Epithelial cell of esophagus (primary cell): ENCODE data around the gene MANBA.
A peak's percentile ranks its signal among the peaks of the same experiment; 100 is the strongest.

Source experiments
- DNase-seq: peaks from one replicate; pipeline ENCODE4 v3.0.0; 2010; ENCODE audit warnings: low read depth
- H3K4me3 ChIP-seq: 2 replicates; pipeline ENCODE4 v1.5.1; 2011; ENCODE audit warnings: mild to moderate bottlenecking, low read length, control low read depth
- TF ChIP-seq, protein P1 (sequence below): IDR thresholded peaks from 2 replicates; pipeline ENCODE4 v1.5.1; 2011; ENCODE audit warnings: low read depth, mild to moderate bottlenecking, low read length, control low read depth, inconsistent platforms; ENCODE audit not compliant: insufficient read depth; ENCODE audit errors: missing control alignments

Gene MANBA

DNA sequence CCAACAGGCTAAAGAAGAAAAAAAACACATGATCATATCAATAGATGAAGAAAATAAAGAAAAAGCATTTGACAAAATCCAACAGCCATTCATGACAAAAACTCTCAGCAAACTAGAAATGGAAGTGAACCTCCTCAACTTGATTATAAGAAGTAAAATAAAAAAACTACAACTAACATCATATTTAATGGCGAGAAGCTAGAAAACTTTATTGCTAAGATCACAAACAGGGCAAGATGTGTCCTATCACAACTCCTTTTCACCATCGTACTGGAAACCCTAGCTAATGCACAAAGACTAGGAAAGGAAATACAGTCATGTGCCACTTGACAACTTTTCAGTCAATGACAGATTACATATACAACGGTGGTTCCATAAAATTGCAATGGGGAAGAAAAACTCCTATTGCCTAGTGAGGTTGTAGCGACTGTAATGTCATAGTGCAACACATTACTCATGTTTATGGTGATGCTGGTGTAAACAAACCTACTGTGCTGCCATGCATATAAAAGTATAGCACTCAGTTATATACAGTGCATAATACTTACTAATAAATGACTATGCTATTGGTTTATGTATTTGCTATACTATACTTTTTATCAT lies 12.1 kb upstream of the MANBA start:
- DNase-seq: no peak
- TF ChIP-seq, protein P1, sequence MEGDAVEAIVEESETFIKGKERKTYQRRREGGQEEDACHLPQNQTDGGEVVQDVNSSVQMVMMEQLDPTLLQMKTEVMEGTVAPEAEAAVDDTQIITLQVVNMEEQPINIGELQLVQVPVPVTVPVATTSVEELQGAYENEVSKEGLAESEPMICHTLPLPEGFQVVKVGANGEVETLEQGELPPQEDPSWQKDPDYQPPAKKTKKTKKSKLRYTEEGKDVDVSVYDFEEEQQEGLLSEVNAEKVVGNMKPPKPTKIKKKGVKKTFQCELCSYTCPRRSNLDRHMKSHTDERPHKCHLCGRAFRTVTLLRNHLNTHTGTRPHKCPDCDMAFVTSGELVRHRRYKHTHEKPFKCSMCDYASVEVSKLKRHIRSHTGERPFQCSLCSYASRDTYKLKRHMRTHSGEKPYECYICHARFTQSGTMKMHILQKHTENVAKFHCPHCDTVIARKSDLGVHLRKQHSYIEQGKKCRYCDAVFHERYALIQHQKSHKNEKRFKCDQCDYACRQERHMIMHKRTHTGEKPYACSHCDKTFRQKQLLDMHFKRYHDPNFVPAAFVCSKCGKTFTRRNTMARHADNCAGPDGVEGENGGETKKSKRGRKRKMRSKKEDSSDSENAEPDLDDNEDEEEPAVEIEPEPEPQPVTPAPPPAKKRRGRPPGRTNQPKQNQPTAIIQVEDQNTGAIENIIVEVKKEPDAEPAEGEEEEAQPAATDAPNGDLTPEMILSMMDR: no peak
- no peak overlapping the region for H3K4me3 ChIP-seq

DNA sequence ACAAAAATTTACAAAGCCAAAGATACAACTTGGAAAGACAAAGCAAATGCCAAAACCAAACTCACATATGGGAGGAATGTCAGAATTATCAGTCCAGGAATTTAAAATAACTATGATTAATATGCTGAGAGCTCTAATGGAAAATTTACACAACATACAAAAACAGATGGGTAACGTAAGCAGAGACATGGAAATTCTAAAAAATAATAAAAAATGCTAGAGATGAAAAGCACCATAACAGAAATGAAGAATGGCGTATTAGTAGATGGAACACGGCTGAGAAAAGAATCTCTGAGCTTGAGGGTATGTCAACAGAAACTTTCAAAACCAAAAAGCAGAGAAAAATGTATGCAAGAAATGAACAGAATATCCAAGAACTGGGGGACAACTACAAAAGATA lies 4.1 kb upstream of the MANBA start:
- TF ChIP-seq, protein P1: no peak
- no peak for DNase-seq
- H3K4me3 ChIP-seq: no peak overlapping the region

DNA sequence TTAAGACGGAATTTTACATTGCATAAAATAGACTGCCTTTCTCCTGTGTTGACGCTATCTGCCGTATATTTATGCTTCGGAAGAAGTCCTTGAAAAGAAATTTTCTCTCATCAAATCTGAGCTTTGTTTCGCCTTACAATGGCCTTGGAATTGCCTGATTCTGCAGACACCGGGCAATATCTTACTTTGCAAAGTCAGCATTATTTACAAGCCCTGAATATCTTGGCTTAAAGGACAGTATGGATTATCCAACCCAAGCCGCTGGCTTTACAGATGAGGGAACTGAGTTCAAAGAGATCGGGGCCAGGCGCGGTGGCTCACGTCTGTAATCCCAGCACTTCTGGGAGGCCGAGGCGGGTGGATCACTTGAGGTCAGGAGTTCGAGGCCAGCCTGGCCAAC lies 1.1 kb upstream of the MANBA start:
- H3K4me3 ChIP-seq: no peak overlapping the region
- DNase-seq: no peak
- TF ChIP-seq, protein P1: no peak

DNA sequence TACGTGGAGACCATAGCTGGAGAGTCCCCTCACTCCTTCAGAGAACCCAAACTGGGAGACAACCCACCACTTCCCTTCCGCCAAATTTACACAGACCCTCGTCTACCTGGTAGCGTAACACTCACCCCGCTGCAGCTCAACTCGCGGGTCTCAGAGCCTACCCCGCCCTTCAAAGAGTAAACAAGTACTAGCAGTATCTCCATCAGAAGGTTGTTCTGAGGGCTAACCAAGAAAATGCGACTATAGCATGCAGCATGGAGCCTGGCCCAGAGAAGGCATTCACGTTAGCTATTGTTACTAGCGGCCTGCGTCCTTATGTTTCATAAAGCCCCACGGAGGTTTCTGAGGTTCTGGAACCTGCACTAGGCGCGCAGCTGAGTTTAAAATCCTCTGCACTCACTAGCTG lies 531 bp upstream of the MANBA start:
- TF ChIP-seq, protein P1: no peak
- H3K4me3 ChIP-seq: peak overlapping the region; percentile 76
- DNase-seq: peak; percentile 14

DNA sequence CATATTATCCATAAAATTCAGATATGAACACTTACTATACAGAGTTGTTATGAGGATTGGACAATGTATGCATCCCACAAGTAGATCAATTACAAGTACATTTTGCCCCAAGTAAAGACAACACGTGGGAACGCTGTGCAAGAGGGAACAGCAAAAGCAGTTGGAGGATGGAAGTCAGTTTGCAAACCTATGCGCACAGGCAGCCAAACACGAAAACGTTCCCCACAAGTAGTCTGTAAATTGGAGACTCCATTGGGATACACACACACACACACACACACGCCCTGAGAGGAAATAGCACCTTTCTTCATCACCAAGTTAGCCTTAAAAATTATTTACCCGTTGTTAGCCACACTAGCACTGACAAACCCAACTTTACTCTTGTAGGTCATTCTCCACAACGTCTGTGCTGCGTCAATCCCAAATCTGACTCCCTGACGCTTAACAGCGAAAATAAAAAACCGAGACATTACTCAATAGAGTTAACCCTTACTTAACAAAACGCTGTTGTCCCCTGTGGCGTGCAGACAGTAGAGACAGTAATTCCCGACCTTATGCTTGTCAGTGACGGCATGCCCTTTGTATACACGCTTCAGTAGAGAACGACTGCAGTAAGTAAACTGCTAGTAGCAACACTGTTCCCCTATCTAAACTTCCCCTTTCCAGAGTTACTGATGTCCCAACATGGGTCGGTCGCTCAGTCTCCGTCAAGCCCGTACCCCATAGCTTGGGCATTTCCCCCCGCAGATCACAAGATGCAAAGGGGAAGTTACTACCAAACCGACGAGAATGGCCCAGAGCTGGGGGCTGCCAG lies 730 bp downstream of the MANBA start:
- peak; percentile 50 for DNase-seq
- TF ChIP-seq, protein P1: no peak
- H3K4me3 ChIP-seq: peak overlapping the region; percentile 76

DNA sequence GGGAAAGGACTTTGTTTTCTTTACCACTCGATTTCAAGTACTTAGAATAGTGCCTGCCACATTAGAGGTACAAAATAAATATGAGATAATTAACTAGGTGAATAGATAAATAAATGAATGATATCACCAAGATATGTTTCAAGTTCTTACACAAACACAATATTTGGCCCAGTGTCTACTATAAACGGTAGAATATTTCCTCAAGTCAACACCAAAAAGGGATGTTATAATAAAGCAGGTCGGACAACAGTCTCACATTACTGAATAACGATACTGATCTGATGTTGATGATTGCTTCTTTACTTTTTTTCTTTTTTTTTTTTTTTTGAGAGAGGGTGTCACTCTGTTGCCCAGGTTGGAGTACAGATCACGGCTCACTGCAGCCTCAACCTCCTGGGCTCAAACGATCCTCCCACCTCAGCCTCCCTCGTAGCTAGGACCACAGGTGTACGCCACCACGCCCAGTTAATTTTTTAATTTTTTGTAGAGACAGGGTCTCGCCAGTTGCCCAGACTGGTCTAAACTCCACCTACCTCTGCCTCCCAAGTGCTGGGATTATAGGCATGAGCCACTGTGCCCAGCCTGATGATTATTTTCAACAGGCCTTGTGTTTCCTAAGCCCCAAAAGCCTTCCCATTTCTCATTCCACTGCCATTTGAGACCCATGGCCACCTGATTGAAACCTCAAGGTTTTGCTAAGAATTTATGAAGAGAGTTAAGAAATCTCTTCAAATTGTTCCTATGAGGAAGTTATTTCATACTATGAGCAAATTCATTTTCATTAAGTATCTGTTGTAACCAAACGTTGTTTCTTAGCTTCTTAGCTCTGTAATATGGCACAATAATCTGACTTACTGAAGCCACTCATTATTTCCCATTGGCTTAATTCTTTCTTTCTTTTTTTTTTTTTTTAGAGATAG lies 2.3 kb downstream of the MANBA start:
- DNase-seq: no peak
- H3K4me3 ChIP-seq: no peak overlapping the region
- TF ChIP-seq, protein P1: no peak
